HG03571 (cell line): ENCODE data around the gene HOXD10.

Experiments
- ATAC-seq: cut with Tn5 transposase; IDR thresholded peaks from one replicate; pipeline ENCODE4 v1.9.1; 2021; ENCODE audit not compliant: unreplicated experiment

HOXD10 gene

DNA sequence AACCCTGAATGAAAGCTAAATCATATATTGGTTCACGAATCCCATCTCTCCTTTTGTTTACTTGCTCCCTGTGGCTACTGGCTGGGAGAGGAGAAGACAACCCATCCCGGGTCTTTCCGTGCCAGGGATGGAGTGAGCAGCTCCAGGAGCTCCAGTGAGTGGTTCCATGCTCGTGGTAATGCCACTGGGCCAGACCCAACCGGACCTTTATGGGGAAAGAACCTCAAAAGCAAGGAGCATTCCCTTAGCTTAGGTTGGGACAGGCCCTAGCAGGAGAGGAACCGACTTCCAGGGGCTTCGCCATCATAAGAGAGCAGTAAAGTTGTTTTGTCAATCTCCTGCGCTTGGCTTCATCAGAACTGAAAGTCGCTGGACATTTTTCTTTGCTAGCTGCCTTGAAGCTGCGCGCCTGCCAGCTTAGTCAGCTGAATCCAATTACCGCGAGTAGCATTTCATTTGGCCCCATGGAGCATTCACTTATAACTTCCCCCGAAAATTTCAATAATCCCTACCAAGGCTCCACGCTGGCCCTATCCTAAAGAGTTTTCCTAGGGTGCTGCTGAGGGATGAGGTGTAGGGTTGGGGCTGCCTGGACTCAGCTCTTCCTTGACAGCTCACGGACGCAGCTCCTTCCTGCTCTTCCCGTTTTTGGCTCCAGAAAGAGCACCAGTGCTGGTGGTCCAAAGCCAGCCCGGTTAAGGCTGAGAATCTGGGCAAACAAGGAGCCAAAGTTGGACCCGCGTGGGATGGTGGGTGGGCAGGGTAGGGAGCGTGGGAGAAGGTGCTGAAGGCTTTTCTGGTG, 45.4 kb downstream of the HOXD10 start:
- no peak for ATAC-seq

DNA sequence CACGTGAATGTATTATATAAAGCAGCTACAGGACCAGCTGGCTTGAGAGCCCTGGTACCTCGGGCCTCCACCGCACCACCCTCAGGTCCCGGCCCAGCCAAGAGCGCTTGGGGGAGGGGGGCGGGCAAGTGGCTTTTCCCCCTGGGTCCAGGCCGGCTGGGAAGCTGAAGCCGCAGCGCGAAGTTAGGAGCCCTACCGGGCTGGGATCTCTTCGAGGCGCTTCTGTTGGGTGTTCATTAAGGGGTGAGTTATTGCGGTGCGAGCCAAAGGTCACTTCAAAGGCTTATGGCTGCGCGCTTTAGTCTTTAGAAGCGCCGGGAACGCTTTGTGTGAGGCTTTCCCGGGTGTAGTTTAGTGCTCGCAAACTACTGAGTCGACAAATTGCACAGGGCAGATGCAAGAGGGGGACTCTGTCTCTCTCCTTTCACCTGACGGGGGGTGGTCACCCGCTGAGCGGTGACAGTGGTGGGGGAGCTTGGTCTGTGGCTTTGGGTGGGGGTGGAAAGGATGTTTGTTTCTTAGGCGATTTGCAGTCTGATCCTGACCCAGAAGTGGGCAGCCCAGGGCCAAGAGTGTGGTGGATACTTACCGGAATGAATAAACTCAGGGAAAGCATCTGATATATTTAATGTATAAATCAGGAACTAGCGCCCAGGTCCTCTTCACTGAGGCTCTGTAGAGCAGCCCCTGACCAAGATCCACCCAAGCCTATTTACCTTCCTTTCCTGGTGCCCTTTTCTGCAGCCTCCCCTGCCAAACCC, 46.5 kb downstream of the HOXD10 start:
- ATAC-seq = no peak

DNA sequence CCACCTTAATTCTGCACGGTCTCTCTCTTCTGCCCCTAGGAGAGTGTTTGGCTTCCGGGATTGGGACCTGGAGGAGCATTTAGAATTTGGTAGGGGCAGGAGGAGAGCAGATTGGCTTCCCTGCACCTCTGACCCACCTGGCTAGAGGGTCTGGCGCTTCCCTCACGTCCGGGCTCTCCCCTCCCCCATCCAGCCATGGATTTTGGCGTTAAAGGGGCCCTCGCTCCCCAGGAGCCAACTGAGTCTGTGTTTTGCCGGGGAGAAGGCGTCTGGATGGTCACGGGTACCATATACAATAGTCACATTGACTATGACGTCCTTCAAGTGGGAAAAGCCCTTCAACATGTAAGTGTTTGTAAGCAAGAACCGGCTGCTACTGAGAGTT, 47.1 kb downstream of the HOXD10 start:
- no peak for ATAC-seq

DNA sequence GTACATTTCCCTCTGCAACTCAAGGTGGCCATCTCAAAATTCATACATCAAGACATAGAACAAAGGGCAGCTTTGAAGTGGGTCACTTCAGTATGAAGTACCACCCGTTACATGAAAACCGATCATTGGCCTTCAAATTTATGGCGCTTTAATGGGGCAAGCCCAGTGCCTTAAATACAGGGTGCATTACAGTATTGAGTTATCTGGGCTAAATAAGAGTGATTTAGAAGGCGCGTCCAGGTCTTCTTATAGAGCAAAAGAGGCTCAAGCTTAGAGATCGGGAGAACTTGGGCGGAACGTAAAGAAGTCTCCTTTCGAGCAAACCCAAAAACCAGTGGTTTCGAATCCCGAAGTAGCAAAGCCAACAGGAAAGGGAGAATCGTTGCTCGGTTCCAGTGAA, 47.6 kb downstream of the HOXD10 start:
- no peak for ATAC-seq

DNA sequence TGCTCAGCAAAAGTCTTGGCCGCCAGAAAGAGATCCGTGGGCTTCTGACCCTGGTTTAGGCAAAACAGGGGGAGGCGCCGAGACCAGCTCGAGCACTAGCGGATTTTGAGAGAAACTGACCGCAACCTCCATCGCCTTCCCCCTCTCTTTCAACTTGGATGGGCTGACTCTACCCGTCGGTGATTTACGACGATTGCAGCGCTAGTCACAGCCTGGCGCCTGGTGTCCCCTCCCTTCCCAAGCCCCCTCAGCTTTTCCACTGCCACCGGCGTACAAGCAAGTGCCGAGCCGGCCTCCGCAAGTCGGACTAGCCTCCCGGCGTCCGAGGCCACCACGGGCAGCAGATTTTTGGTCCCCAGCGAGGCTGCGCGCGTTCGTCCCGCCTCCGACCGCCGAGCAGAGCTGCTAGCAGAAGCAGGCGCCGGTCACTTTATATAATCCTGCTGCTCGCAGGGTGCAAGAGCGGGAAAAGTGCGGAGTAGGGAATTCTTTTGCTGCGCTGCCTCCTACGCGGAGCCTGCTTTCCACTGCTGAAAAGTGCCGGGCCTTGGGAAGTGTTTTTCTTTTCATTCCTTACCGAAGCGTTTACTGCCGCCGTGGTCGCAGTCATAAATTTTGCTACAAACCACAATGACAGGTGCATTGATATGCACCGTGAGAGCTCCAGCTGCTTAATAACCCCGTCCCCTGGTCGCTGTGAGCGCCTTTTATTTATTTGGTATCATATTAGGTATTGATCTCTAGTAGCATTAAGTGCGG, 48.2 kb downstream of the HOXD10 start:
- ATAC-seq = no peak

DNA sequence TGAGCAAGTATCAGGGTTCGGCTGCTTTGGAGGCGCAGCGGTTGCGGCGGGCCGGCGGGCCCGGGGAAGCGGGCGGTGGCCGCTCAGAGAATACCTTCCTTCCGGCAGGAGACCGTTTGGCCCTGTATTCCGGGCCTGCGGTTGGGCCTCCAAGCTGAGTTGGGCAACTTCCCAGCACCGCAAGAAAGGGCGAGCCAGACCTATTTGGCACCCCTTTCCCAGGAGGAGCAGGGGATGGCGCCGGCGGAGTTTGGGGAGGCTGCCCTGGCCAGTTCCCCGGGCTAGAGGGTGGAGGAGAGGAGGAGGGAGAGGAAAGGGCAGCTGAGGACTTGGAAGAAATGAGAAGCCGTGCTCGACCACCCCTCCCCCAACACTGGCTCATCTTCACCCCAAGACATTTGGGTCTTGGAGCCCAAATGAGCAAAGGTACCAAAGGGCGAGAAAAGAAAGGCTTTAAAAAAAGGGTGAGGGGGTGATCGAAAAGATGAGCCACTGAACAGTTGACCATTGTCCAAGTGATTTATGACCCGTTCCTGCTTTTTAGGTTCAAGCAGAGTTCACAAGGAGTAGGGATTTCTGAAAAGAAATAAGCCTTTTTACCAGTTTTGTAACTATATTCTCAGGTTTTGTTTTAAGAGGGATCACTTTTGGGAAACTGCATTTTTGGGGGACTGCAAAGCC, 48.9 kb downstream of the HOXD10 start:
- no peak for ATAC-seq

DNA sequence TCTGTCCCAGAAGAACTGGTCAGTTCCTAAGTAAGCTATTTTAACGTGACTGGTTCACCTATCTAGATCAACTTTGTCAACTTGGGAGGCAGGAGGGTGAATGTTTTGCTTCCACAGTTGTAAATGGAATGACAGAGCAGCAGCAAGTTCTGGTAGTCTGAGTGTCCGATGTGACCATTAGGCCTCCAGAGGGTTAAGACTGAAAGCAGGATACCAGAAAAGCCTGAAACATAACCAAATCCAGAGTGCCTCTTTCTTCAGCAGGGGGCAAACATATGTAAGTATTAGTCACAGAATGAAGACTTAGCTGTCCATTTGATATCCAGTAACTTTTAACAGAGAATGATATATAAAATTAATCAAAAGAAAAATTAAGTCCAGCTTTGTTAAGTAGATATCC, 49.7 kb downstream of the HOXD10 start:
- no peak for ATAC-seq

DNA sequence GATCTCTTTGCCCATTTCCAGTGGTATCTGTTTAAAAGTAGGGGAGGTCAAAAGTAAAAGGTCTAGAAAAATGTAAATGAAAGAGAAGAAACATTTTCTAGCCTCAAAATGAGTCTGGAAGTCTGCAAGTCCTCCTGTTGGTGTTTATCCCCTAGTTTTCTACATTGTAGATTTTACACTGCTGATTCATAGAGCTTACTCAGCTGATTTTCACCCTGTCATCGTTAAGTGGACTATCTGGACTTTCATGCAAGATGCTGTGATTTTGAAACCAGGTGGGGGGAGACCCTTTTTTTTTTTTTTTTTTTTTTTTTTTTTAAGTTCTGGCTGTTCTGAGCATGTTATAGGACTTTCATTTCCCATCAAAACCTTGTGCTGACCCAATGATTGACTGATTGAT, 50.8 kb downstream of the HOXD10 start:
- ATAC-seq = no peak

DNA sequence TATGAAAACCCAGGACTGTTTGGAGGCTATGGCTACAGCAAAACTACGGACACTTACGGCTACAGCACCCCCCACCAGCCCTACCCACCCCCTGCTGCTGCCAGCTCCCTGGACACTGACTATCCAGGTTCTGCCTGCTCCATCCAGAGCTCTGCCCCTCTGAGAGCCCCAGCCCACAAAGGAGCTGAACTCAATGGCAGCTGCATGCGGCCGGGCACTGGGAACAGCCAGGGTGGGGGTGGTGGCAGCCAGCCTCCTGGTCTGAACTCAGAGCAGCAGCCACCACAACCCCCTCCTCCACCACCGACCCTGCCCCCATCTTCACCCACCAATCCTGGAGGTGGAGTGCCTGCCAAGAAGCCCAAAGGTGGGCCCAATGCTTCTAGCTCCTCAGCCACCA, 52.6 kb downstream of the HOXD10 start:
- no peak for ATAC-seq
